ENCODE data around the gene AKAP12.

The AKAP12 gene

GRCh38 chr6:151263035-151263434 lies 23.3 kb downstream of the AKAP12 start:
- TF ChIP-seq CTCF (IDR thresholded peaks at IDR 0.05; ENCODE audit: extremely low read depth, missing control alignments) = no peak
- no peak for DNase-seq (ENCODE audit: low spot score)

- TF ChIP-seq CTCF (IDR thresholded peaks at IDR 0.05; ENCODE audit: extremely low read depth, missing control alignments) = no peak
- DNase-seq (ENCODE audit: low spot score) = no peak
Measured at GRCh38 chr6:151263967-151264366, 24.2 kb downstream of the AKAP12 start.

DNA sequence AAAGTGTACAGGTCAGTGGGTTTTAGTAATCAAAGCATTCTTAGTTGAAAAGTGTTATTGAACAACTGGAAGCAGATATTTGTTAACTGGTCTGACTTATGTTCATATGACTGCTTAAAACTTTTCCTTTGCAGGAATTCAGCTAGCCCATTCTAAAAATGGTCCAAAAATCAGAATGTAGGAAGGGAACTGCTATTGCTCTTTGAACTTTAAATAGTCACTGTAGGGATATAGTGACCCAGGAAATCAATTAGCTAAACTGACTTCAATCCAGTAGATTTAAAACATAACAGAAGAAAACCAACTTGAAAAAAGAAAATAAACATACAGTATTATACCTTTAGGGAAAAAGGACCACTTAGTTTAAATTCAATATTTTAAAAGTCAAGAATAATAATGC lies 25.5 kb downstream of the AKAP12 start:
- no peak for TF ChIP-seq CTCF (IDR thresholded peaks at IDR 0.05; ENCODE audit: extremely low read depth, missing control alignments)
- DNase-seq (ENCODE audit: low spot score) = no peak

- no peak for TF ChIP-seq CTCF (IDR thresholded peaks at IDR 0.05; ENCODE audit: extremely low read depth, missing control alignments)
- no peak for DNase-seq (ENCODE audit: low spot score)
Measured at GRCh38 chr6:151269321-151269995, 29.7 kb downstream of the AKAP12 start.

DNA sequence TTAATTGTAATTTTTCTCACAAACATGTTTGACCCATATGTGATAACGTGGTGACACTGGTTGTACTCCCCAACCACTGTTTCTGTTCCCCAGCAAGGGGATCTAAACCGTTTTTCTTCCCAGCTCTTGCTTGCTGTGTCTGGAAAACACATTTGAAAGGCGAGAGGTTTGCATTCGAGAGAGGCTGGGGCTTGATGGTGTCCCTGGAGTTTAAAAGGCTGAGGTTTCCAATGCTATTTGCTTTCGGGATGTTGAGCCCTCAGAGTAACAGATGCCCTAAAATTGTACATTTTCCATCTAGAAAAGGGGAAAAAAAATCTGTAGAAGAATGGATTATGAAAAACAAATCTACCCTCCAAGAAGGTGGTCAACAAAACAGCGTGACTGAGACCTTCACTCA lies 35.4 kb downstream of the AKAP12 start:
- no peak for DNase-seq (ENCODE audit: low spot score)
- no peak for TF ChIP-seq CTCF (IDR thresholded peaks at IDR 0.05; ENCODE audit: extremely low read depth, missing control alignments)

GRCh38 chr6:151275566-151275965 lies 35.8 kb downstream of the AKAP12 start:
- TF ChIP-seq CTCF (IDR thresholded peaks at IDR 0.05; ENCODE audit: extremely low read depth, missing control alignments) = no peak
- DNase-seq (ENCODE audit: low spot score) = no peak

GRCh38 chr6:151276112-151276740 lies 36.5 kb downstream of the AKAP12 start:
- DNase-seq (ENCODE audit: low spot score) = no peak
- TF ChIP-seq CTCF (IDR thresholded peaks at IDR 0.05; ENCODE audit: extremely low read depth, missing control alignments) = no peak
